SK-N-MC (cell line): ENCODE data around the gene TPRN.

Experiments used
- DNase-seq: peaks from one replicate; pipeline ENCODE4 v3.0.0-alpha.2; 2011; ENCODE audit warnings: low read depth, low spot score
- H3K27ac ChIP-seq: fragments of 200-600 bp; sonication (generic); 2 replicates; pipeline ENCODE4 v1.5.1; 2016; ENCODE audit warnings: mixed run types
- H3K36me3 ChIP-seq: fragments of 200-600 bp; sonication (generic); 2 replicates; pipeline ENCODE4 v1.6.1; 2017; ENCODE audit warnings: antibody characterized with exemption, low read length, mixed read lengths; ENCODE audit not compliant: insufficient read depth
- H3K4me3 ChIP-seq: fragments of 200-600 bp; sonication (generic); 2 replicates; pipeline ENCODE4 v1.5.1; 2016
- H3K9ac ChIP-seq: fragments of 200-600 bp; sonication (generic); 2 replicates; pipeline ENCODE4 v1.8.0; 2017; ENCODE audit warnings: mixed run types, mixed read lengths; ENCODE audit not compliant: insufficient read length
- H3K9me3 ChIP-seq: fragments of 200-600 bp; sonication (generic); 2 replicates; pipeline ENCODE4 v1.6.1; 2017; ENCODE audit warnings: low read depth, mild to moderate bottlenecking, antibody characterized with exemption, low read length, moderate library complexity, mixed read lengths
- EZH2 ChIP-seq: fragments of 200-600 bp; sonication (generic); IDR thresholded peaks from one replicate; pipeline ENCODE4 v1.6.1; 2017; ENCODE audit warnings: antibody characterized with exemption
- FOXP2 ChIP-seq: optimal IDR thresholded peaks from 2 replicates; pipeline ENCODE3; 2011; ENCODE audit warnings: mild to moderate bottlenecking, moderate library complexity; ENCODE audit not compliant: insufficient read depth; ENCODE audit errors: extremely low read length, control extremely low read depth
- POLR2AphosphoS5 ChIP-seq: IDR thresholded peaks from 2 replicates; pipeline ENCODE4 v1.6.1; 2012; ENCODE audit warnings: mild to moderate bottlenecking, low read depth, low read length, borderline replicate concordance

Gene TPRN

DNA sequence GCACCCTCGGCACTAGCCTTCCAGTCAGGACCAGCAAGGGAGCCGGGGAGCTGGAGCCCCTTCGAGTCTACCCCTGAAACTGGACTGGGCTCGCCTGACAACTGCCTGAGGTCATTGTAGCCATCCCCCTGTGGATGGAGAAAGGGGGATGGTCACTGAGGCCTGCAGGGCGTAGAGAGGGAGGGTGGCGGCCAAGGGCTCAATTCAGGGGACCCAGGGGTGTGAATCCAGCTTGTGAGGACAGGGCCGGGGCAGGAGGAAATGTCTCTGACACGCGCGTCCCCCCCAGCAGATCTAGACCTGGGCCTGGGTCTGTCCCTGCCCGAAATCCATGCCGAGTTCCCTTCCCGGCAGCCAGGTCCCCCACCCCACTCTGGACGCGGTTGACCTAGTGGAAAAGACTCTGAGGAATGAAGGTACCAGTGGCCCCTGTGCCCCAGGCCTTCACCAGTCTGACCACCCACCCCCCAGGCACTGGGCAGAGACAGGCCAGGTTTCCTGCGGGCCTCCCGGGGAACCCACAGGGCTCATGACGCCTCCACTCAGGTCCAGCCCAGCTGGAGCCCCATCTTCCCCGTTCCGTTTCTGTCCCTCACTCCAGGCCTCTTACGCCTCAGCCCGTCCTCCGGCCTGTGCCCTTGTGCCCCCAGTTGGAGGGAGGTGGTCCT, 31.0 kb upstream of the TPRN start:
- no peaks in the 10 kb centered on the region for H3K36me3 ChIP-seq
- no peak overlapping the region for H3K9ac ChIP-seq
- no peaks in the 10 kb centered on the region for H3K9me3 ChIP-seq
- H3K27ac ChIP-seq = no peak overlapping the region
- no peak overlapping the region for H3K4me3 ChIP-seq
- TF ChIP-seq FOXP2 = no peak
- TF ChIP-seq EZH2 = no peak
- no peak for TF ChIP-seq POLR2AphosphoS5
- no peak for DNase-seq

DNA sequence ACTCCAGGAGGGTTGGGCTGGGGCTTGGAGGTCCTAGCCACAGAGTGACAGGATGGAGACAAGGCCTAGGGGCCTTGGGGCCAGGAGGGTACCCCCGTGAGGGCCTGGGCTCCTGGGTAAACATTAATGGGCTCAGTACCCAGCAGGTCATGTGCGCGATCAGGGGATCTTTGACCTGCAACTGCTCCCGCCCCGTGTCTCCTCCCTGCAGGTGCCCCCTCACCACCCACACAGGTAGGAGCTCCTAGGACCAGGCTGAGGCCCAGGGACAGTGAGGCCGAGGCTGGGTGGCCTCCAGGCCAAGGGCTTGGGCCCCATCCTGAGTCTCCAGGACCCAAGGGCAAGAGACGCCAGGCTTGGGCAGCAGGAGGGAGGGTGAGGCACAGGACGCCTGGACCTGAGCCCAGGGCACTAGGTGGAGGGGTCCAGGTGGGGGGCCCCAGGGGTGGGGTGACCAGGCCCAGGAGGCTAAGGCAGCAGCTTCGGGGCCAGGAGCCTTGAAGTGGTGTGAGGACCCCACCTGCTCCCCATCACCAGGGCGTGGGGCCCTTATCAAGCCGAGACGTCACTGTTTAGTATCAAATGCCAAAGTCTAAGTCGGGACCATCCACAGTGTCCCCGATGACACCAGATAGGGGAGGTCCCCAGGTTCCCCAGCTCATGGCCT, 30.3 kb upstream of the TPRN start, which contains the start of gene SLC34A3:
Gene SLC34A3, plus strand, starts transcription at position 197 of the 667 bp plus-strand sequence. CDS start 802 bp downstream, outside the sequence.
- Histone ChIP-seq H3K9ac (no peak within 1 kb of the TSS), H3K36me3 (no peaks in the 10 kb centered on the region), H3K9me3 (no peaks in the 10 kb centered on the region), H3K4me3 (no peak within 1 kb of the TSS), H3K27ac (no peak within 1 kb of the TSS)
- TF ChIP-seq FOXP2 = no peak
- TF ChIP-seq EZH2 = no peak
- DNase-seq = no peak

DNA sequence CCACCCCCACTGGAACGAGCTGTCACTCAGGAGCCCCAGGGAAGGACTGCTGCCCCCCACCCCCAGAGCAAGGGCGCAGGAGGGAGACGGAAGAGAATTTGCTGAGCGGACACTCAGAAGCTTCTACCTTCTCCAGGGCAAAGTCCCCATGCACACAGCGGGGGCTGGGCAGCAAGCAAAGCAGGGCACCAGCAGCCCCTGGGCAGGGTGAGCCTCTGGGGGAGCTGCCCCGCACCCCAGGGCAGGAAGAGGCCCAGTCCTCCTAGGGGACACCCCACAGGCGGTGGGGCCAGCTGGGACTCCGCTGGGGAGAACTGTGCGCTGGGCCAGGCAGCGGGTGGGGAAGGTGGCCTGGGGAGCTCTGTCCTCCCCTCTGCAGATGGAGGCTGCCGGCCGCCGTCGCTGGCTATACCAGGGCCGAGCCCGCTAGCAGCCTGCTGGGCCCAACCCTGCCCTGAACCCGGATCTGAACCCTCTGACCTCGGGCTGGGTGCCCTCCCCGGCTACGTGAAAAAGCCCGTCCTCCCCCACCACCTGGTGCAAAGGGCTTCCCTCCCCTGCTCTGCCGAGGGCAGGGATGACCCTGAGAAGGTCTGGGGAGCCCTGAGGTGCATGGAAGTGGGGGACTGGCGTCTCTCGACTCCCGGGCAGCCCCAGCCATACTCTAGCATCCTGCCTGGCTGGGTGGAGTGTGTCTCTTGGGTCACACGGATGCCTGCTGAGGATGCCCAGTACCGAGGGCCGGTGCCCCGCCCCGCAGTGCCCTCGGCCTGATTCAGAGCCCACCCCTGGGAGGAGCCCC, 29.6 kb upstream of the TPRN start:
- no peak overlapping the region for H3K27ac ChIP-seq
- H3K36me3 ChIP-seq = no peaks in the 10 kb centered on the region

DNA sequence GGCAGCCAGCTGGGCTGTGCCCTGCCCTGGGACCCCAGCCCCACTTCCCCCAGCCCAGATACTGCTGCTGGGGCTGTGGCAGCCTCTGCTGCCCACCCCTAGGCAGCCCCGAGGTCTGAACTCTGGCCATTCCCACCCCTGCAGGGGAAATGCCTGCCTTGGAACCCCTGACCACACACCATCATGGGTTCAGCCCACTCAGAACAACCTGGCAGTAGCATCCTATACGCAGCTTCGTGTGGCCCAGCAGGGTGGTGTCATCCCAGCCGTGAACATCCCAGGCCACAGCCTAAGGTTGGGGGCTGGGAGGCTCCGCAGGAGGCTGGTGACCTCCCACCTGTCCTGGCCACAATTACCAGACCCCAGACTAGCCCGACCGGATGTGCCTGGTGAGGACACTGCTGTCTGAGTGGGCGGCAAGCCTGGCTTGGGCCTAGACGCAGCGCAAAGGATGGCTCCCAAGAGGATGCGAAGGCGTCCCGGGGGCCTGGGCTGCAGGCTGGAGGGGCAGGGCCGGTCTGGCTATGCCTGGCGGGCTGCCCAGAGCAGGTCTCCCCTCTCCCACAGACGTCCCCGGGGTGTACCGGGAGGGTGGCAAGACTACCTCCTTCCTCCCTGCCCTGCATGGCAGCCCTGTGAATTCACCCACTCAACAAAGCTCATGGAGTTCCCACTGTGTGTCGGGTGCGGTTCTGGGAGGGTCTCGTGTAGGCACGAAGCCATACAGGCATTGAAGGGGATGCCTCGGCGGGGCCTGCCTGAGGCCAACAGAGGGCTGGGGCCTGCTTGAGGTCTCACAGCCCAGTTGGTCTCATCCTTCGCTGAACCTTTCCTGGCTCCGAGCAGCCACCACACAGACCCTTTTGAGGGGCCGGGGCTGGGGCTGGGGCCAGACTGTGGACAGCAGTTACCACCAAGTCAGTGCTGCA, 28.7 kb upstream of the TPRN start:
- no peak overlapping the region for H3K4me3 ChIP-seq
- no peaks in the 10 kb centered on the region for H3K36me3 ChIP-seq
- TF ChIP-seq FOXP2 (no peak), POLR2AphosphoS5 (no peak), EZH2 (no peak)
- no peak overlapping the region for H3K27ac ChIP-seq
- H3K9ac ChIP-seq = no peak overlapping the region
- DNase-seq = no peak
- no peaks in the 10 kb centered on the region for H3K9me3 ChIP-seq

More for the DNA sequence above, 29.6 kb upstream of the TPRN start:
- no peak for DNase-seq
- H3K9me3 ChIP-seq = no peaks in the 10 kb centered on the region
- no peak overlapping the region for H3K9ac ChIP-seq
- H3K4me3 ChIP-seq = no peak overlapping the region
- TF ChIP-seq POLR2AphosphoS5 = no peak
- no peak for TF ChIP-seq FOXP2
- TF ChIP-seq EZH2 = no peak

DNA sequence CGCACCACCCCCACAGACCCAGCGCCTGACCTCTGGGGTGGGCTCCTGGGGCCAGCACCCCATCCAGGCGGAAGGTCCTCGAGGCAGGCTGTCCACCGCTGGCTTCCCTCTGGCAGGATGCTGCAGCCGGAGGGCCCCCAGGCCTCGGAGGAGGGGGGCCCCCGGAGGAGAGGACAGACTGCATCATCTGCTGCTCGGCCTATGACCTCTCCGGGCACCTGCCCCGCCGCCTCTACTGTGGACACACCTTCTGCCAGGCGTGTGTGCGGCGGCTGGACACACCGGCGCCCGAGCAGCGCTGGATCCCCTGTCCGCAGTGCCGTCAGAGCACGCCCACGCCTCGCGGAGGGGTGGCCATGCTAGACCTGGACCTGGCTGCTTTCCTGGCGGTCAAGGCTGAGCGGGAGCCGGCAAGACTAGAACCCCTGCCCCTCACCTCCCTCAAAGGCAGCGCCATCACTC, 28.0 kb upstream of the TPRN start:
- no peak overlapping the region for H3K4me3 ChIP-seq
- no peaks in the 10 kb centered on the region for H3K9me3 ChIP-seq
- no peaks in the 10 kb centered on the region for H3K36me3 ChIP-seq
- H3K27ac ChIP-seq = no peak overlapping the region
- DNase-seq = no peak
- TF ChIP-seq POLR2AphosphoS5 (no peak), EZH2 (no peak), FOXP2 (no peak)
- no peak overlapping the region for H3K9ac ChIP-seq

DNA sequence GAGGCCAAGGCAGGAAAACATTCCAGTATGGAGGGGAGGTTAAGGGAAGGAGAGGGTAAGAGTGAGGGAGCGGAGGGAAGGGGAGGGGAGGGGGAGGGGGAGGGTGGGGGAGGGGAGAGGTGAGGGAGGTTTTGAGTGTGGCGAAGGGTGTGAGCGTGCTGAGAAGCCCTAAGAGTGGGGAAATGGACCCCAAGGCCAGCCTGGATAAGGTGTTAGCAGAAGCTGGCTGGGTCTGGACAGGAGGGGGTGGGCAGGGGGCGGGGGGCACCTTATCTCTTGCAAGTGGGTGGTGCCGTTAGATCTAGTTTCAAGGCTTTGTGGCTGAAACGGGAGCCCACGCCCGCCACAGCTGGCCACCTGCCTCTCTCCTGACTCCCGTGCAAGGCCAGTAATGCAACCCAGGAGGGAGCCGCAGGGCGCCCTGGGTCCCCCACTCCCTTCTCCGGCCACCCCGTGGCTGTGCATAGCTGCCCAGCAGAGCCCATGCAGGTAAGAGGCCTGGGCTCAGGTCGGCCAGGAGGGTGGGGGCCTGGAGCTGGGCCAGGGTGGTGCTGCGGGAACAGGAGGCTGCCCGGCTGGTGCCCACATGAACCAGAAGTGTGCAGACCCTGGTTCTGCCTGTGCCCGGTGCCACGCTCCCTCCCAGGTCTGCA, 27.4 kb upstream of the TPRN start:
- no peaks in the 10 kb centered on the region for H3K9me3 ChIP-seq
- no peak overlapping the region for H3K4me3 ChIP-seq
- no peak overlapping the region for H3K9ac ChIP-seq
- no peaks in the 10 kb centered on the region for H3K36me3 ChIP-seq
- no peak for DNase-seq
- H3K27ac ChIP-seq = no peak overlapping the region
- TF ChIP-seq EZH2 (no peak), POLR2AphosphoS5 (no peak), FOXP2 (no peak)

DNA sequence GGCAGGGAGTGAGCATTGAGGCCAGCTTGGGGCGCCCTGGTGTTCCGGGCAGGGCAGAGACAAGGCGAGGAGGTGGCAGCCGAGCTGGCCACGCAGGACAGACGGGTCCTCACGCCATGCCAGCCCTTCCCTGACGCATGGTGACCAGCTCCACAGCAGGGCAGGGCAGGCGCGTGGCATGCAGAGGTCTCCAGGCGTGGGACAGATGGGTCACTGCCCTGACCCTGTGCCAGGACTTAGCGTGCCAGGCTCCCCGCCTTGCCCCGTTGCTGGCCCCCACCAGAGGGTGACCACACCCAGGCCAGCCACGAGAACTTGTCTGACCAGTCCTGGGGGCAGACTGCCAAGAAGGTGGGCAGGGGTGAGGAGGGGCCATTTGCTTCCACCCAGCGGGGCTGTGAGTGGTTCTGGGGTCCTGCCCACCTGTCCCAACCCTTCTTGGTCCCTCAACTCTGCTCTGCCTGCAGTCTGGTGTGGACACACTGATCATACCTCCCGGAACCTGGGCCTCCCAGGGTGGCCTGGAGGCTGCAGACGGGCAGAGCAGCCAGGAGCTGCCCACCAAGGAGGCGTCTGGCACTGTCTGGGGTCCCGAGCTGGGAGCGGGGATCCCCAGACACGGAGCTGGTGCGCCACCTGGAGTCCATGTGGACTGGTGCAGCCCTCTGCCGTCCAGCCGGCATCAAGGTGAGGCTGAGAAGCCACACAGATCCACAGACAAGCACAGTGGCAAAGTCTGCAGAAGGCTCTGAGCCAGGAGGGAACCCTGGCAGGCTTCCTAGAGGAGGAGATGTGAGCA, 26.7 kb upstream of the TPRN start, which contains the start of gene RNF224:
Gene RNF224, plus strand, starts transcription at position 449 of the 799 bp plus-strand sequence. CDS start 834 bp downstream, outside the sequence.
- TF ChIP-seq EZH2 (no peak), FOXP2 (no peak), POLR2AphosphoS5 (no peak)
- no peak for DNase-seq
- H3K9me3 ChIP-seq = no peaks in the 10 kb centered on the region
- no peak within 1 kb of the TSS for H3K9ac ChIP-seq
- no peaks in the 10 kb centered on the region for H3K36me3 ChIP-seq
- no peak within 1 kb of the TSS for H3K4me3 ChIP-seq
- H3K27ac ChIP-seq = no peak within 1 kb of the TSS
